ENCODE results near the gene C1QTNF5. TPM values are rescaled to one million over a fixed set of nuclear protein-coding genes. Genes with fewer than 3 reads are reported as not detected.

Gene C1QTNF5
- polyA plus RNA-seq, 1 donor from 2014 or later: not detected

- H3K27me3 ChIP-seq (ENCODE audit: insufficient read depth, low read depth, low read length): no peaks in the 10 kb centered on the region
- H3K36me3 ChIP-seq (ENCODE audit: insufficient read depth, low read length): no peaks in the 10 kb centered on the region
- no peak overlapping the region for H3K4me3 ChIP-seq (ENCODE audit: low read length)
- H3F3A ChIP-seq (ENCODE audit: insufficient read depth, low read length, poor library complexity, severe bottlenecking): no peaks in the 10 kb centered on the region
- no peak overlapping the region for H3K4me2 ChIP-seq (ENCODE audit: low read length)
- no peak overlapping the region for H3K9ac ChIP-seq (ENCODE audit: low read length)
- H3K79me2 ChIP-seq (replicated peaks; ENCODE audit: insufficient read depth, low read length): no peaks in the 10 kb centered on the region
- no peaks in the 10 kb centered on the region for H3K9me2 ChIP-seq (ENCODE audit: insufficient read depth, low read length)
- H3K27ac ChIP-seq (ENCODE audit: low read length): no peak overlapping the region
- H4K20me1 ChIP-seq (ENCODE audit: insufficient read depth): no peaks in the 10 kb centered on the region
- H2AFZ ChIP-seq (ENCODE audit: low read depth, low read length): no peak overlapping the region
- TF ChIP-seq REST (IDR thresholded peaks at IDR 0.05; ENCODE audit: borderline replicate concordance) (no peak), TAF1 (IDR thresholded peaks at IDR 0.05; ENCODE audit: low read depth) (no peak), MXI1 (conservative IDR thresholded peaks at IDR 0.05; ENCODE audit: poor library complexity, severe bottlenecking) (no peak), EP300 (conservative IDR thresholded peaks at IDR 0.05; ENCODE audit: poor library complexity, severe bottlenecking) (no peak), EZH2 (IDR thresholded peaks at IDR 0.05; ENCODE audit: borderline replicate concordance, insufficient read depth, low read length, poor library complexity, severe bottlenecking) (no peak), POLR2AphosphoS5 (IDR thresholded peaks at IDR 0.05) (no peak), CTCF (IDR thresholded peaks at IDR 0.05; ENCODE audit: poor library complexity, severe bottlenecking) (no peak), RAD21 (conservative IDR thresholded peaks at IDR 0.05) (no peak), SMC3 (conservative IDR thresholded peaks at IDR 0.05; ENCODE audit: poor library complexity) (no peak)
- H3K9me3 ChIP-seq (ENCODE audit: low read length): no peaks in the 10 kb centered on the region
Measured at GRCh38 chr11:119309411-119309810, 31.3 kb downstream of the C1QTNF5 start.

- Histone ChIP-seq H3K79me2 (replicated peaks; ENCODE audit: insufficient read depth, low read length) (no peaks in the 10 kb centered on the region), H4K20me1 (ENCODE audit: insufficient read depth) (no peaks in the 10 kb centered on the region), H3K36me3 (ENCODE audit: insufficient read depth, low read length) (no peaks in the 10 kb centered on the region), H3K27me3 (ENCODE audit: insufficient read depth, low read depth, low read length) (no peaks in the 10 kb centered on the region), H3F3A (ENCODE audit: insufficient read depth, low read length, poor library complexity, severe bottlenecking) (no peaks in the 10 kb centered on the region), H3K9me3 (ENCODE audit: low read length) (no peaks in the 10 kb centered on the region), H3K4me3 (ENCODE audit: low read length) (no peak overlapping the region), H3K9ac (ENCODE audit: low read length) (no peak overlapping the region), H2AFZ (ENCODE audit: low read depth, low read length) (no peak overlapping the region), H3K27ac (ENCODE audit: low read length) (no peak overlapping the region), H3K9me2 (ENCODE audit: insufficient read depth, low read length) (no peaks in the 10 kb centered on the region), H3K4me2 (ENCODE audit: low read length) (no peak overlapping the region)
- TF ChIP-seq CTCF (IDR thresholded peaks at IDR 0.05; ENCODE audit: poor library complexity, severe bottlenecking) (no peak), RAD21 (conservative IDR thresholded peaks at IDR 0.05) (no peak), EZH2 (IDR thresholded peaks at IDR 0.05; ENCODE audit: borderline replicate concordance, insufficient read depth, low read length, poor library complexity, severe bottlenecking) (no peak), POLR2AphosphoS5 (IDR thresholded peaks at IDR 0.05) (no peak), SMC3 (conservative IDR thresholded peaks at IDR 0.05; ENCODE audit: poor library complexity) (no peak), TAF1 (IDR thresholded peaks at IDR 0.05; ENCODE audit: low read depth) (no peak)
Measured at GRCh38 chr11:119307974-119308373, 32.7 kb downstream of the C1QTNF5 start.
